ENCODE results near the gene IL9. TPM values are rescaled to one million over a fixed set of nuclear protein-coding genes. Genes with fewer than 3 reads are reported as not detected.

The IL9 gene
- total and polyA plus RNA-seq, 2 of the 13 experiments (the other 11 are each of a cell fraction or from before 2014, with no cell fraction given): not detected

- 0 out of 2 replicates have a peak, but pooled peaks have one; percentile 16 for TF ChIP-seq RERE (CRISPR knock-in tag; IDR thresholded peaks at IDR 0.05; ENCODE audit: low read depth)
- no peak for TF ChIP-seq THYN1 (CRISPR knock-in tag; IDR thresholded peaks at IDR 0.05; ENCODE audit: borderline replicate concordance, low read depth)
- TF ChIP-seq, protein P1, sequence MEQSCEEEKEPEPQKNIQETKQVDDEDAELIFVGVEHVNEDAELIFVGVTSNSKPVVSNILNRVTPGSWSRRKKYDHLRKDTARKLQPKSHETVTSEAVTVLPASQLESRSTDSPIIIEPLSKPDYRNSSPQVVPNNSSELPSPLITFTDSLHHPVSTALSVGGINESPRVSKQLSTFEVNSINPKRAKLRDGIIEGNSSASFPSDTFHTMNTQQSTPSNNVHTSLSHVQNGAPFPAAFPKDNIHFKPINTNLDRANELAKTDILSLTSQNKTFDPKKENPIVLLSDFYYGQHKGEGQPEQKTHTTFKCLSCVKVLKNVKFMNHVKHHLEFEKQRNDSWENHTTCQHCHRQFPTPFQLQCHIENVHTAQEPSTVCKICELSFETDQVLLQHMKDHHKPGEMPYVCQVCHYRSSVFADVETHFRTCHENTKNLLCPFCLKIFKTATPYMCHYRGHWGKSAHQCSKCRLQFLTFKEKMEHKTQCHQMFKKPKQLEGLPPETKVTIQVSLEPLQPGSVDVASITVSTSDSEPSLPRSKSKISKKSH (CRISPR knock-in tag; IDR thresholded peaks at IDR 0.05; ENCODE audit: borderline replicate concordance): no peak
- TF ChIP-seq, protein P2, sequence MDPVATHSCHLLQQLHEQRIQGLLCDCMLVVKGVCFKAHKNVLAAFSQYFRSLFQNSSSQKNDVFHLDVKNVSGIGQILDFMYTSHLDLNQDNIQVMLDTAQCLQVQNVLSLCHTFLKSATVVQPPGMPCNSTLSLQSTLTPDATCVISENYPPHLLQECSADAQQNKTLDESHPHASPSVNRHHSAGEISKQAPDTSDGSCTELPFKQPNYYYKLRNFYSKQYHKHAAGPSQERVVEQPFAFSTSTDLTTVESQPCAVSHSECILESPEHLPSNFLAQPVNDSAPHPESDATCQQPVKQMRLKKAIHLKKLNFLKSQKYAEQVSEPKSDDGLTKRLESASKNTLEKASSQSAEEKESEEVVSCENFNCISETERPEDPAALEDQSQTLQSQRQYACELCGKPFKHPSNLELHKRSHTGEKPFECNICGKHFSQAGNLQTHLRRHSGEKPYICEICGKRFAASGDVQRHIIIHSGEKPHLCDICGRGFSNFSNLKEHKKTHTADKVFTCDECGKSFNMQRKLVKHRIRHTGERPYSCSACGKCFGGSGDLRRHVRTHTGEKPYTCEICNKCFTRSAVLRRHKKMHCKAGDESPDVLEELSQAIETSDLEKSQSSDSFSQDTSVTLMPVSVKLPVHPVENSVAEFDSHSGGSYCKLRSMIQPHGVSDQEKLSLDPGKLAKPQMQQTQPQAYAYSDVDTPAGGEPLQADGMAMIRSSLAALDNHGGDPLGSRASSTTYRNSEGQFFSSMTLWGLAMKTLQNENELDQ (CRISPR knock-in tag; IDR thresholded peaks at IDR 0.05; ENCODE audit: borderline replicate concordance): no peak
- no peak for TF ChIP-seq CCDC6 (CRISPR knock-in tag; IDR thresholded peaks at IDR 0.05)
- TF ChIP-seq MED1 (CRISPR knock-in tag; IDR thresholded peaks at IDR 0.05): 0 out of 2 replicates have a peak, but pooled peaks have one; percentile 31
- no peak for TF ChIP-seq ZNF296 (CRISPR knock-in tag; conservative IDR thresholded peaks at IDR 0.05)
- TF ChIP-seq, protein P3, sequence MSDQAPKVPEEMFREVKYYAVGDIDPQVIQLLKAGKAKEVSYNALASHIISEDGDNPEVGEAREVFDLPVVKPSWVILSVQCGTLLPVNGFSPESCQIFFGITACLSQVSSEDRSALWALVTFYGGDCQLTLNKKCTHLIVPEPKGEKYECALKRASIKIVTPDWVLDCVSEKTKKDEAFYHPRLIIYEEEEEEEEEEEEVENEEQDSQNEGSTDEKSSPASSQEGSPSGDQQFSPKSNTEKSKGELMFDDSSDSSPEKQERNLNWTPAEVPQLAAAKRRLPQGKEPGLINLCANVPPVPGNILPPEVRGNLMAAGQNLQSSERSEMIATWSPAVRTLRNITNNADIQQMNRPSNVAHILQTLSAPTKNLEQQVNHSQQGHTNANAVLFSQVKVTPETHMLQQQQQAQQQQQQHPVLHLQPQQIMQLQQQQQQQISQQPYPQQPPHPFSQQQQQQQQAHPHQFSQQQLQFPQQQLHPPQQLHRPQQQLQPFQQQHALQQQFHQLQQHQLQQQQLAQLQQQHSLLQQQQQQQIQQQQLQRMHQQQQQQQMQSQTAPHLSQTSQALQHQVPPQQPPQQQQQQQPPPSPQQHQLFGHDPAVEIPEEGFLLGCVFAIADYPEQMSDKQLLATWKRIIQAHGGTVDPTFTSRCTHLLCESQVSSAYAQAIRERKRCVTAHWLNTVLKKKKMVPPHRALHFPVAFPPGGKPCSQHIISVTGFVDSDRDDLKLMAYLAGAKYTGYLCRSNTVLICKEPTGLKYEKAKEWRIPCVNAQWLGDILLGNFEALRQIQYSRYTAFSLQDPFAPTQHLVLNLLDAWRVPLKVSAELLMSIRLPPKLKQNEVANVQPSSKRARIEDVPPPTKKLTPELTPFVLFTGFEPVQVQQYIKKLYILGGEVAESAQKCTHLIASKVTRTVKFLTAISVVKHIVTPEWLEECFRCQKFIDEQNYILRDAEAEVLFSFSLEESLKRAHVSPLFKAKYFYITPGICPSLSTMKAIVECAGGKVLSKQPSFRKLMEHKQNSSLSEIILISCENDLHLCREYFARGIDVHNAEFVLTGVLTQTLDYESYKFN (CRISPR knock-in tag; conservative IDR thresholded peaks at IDR 0.05): 0 out of 2 replicates have a peak, but pooled peaks have one; percentile 19
- peak; percentile 81 for TF ChIP-seq NCOA2 (CRISPR knock-in tag; IDR thresholded peaks at IDR 0.05)
- no peak for TF ChIP-seq GLI4 (CRISPR knock-in tag; IDR thresholded peaks at IDR 0.05; ENCODE audit: borderline replicate concordance)
Observed at GRCh38 chr5:135868681-135869080, 27.0 kb downstream of the IL9 start (continued).
